Left lung (tissue), 14 donors: ENCODE measurements around the gene RASSF7. TPM values are rescaled to one million over a fixed set of nuclear protein-coding genes. Genes with fewer than 3 reads are reported as not detected.

Source experiments
- ATAC-seq: fragments of 200-7000 bp; cut with Tn5 transposase; one replicate; pipeline ENCODE4 v1.9.1; 2020; ENCODE audit warnings: moderate library complexity
- DNase-seq, 4 donors: peaks; one replicate each; pipeline ENCODE4 v3.0.0-alpha.2; 2013 to 2020
- H3K27ac ChIP-seq, 2 donors: fragments of 200-600 bp; sonication (generic) in 1 of 2; one replicate each; pipeline versions ENCODE4 v1.5.0 to v1.8.0; 2020 to 2021
- H3K27me3 ChIP-seq, 2 donors: fragments of 200-600 bp; sonication (generic) in 1 of 2; one replicate each; pipeline versions ENCODE4 v1.5.0 to v1.8.0; 2020 to 2021
- H3K36me3 ChIP-seq, 2 donors: fragments of 200-600 bp; sonication (generic) in 1 of 2; one replicate each; pipeline versions ENCODE4 v1.5.0 to v1.8.0; 2020 to 2021
- H3K4me1 ChIP-seq, 2 donors: fragments of 200-600 bp; one replicate each; pipeline ENCODE4 v1.8.0; 2021
- H3K4me3 ChIP-seq, 2 donors: fragments of 200-600 bp; sonication (generic) in 1 of 2; one replicate each; pipeline versions ENCODE4 v1.5.0 to v1.8.0; 2020 to 2021; ENCODE audit warnings: mild to moderate bottlenecking in 1 of 2
- H3K9me3 ChIP-seq, 2 donors: fragments of 200-600 bp; sonication (generic) in 1 of 2; one replicate each; pipeline versions ENCODE4 v1.5.0 to v1.8.0; 2020 to 2021
- intact Hi-C, 2 donors: fragments of 100-400 bp; cut with DNase I; formaldehyde crosslinking; loops; one replicate each; pipeline versions ENCODE4 v1.11.2 to v1.14.2; 2022
- long read RNA-seq, 12 donors: library from polyadenylated mRNA in 2 of 12; unstranded in 2 of 12; transcript quantifications; one replicate each; pipeline ENCODE4 v2.0.0 and lab custom pipeline, GENCODE V29; 2019 to 2026
- polyA plus RNA-seq, 6 donors: library from polyadenylated mRNA; unstranded; fragments of 120-200 nt; gene quantifications; one replicate each; pipeline ENCODE4 v1.2.1, GENCODE V29; 2013; ENCODE audit not compliant: insufficient read length in 6 of 6
- total RNA-seq, 2 donors: library from RNA; stranded (reverse); fragmentation: NEBNext Ultra II Directional; extraction: Animal tissue kit (Norgen Biotek cat#: 25700); gene quantifications; one replicate each; pipeline ENCODE4 v1.2.1, GENCODE V29; 2021
- TF ChIP-seq, protein P1 (sequence below), 2 donors: fragments of 200-600 bp; sonication (generic) in 1 of 2; IDR thresholded peaks; one replicate each; pipeline versions ENCODE4 v1.5.0 to v1.8.0; 2021; ENCODE audit warnings: antibody characterized with exemption in 2 of 2
- donor health status: DM: no; HTN: yes; CAD: no.
- donor health status: DM: no; HTN: no; CAD: no.

The RASSF7 gene, protein sequence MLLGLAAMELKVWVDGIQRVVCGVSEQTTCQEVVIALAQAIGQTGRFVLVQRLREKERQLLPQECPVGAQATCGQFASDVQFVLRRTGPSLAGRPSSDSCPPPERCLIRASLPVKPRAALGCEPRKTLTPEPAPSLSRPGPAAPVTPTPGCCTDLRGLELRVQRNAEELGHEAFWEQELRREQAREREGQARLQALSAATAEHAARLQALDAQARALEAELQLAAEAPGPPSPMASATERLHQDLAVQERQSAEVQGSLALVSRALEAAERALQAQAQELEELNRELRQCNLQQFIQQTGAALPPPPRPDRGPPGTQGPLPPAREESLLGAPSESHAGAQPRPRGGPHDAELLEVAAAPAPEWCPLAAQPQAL
- 10 to 100 TPM; 42.1 to 57.2 TPM for total RNA-seq
- 10 to 100 TPM; 17.6 to 31.1 (median 26.3) TPM for polyA plus RNA-seq
- long read RNA-seq, donor 1, transcript RASSF7-201 (4 exons, 1,731 nt) = major isoform, 24 of 101 reads
- long read RNA-seq, donor 1, partial matches to known transcripts = 68 of 101 reads
- long read RNA-seq, donor 1, other reads (novel, unspliced or antisense) = 5 of 101 reads
- long read RNA-seq, donor 2, transcript RASSF7-201 (4 exons, 1,731 nt) = major isoform, 15 of 20 reads
- long read RNA-seq, donor 2, partial matches to known transcripts = 0 of 20 reads
- long read RNA-seq, donor 2, other reads (novel, unspliced or antisense) = 0 of 20 reads
- long read RNA-seq, donor 3, transcript RASSF7-201 (4 exons, 1,731 nt) = major isoform, 6 of 6 reads
- long read RNA-seq, donor 3, partial matches to known transcripts = 0 of 6 reads
- long read RNA-seq, donor 3, other reads (novel, unspliced or antisense) = 0 of 6 reads
- long read RNA-seq, donor 4, transcript RASSF7-201 (4 exons, 1,731 nt) = major isoform, 59 of 119 reads
- long read RNA-seq, donor 4, partial matches to known transcripts = 29 of 119 reads
- long read RNA-seq, donor 4, other reads (novel, unspliced or antisense) = 29 of 119 reads
- long read RNA-seq, donor 5, transcript RASSF7-201 (4 exons, 1,731 nt) = major isoform, 17 of 37 reads
- long read RNA-seq, donor 5, partial matches to known transcripts = 18 of 37 reads
- long read RNA-seq, donor 5, other reads (novel, unspliced or antisense) = 0 of 37 reads
- long read RNA-seq, donor 6, transcript RASSF7-201 (4 exons, 1,731 nt) = major isoform, 7 of 8 reads
- long read RNA-seq, donor 6, partial matches to known transcripts = 0 of 8 reads
- long read RNA-seq, donor 6, other reads (novel, unspliced or antisense) = 0 of 8 reads
- long read RNA-seq, donor 7, transcript RASSF7-201 (4 exons, 1,731 nt) = major isoform, 12 of 21 reads
- long read RNA-seq, donor 7, partial matches to known transcripts = 6 of 21 reads
- long read RNA-seq, donor 7, other reads (novel, unspliced or antisense) = 0 of 21 reads
- long read RNA-seq, donor 8, transcript RASSF7-201 (4 exons, 1,731 nt) = major isoform, 11 of 25 reads
- long read RNA-seq, donor 8, partial matches to known transcripts = 9 of 25 reads
- long read RNA-seq, donor 8, other reads (novel, unspliced or antisense) = 0 of 25 reads
- long read RNA-seq, donor 9 = 0 reads
- long read RNA-seq, donor 10, transcript RASSF7-201 (4 exons, 1,731 nt) = major isoform, 46 of 104 reads
- long read RNA-seq, donor 10, partial matches to known transcripts = 15 of 104 reads
- long read RNA-seq, donor 10, other reads (novel, unspliced or antisense) = 38 of 104 reads
- long read RNA-seq, donor 11, partial matches to known transcripts = 9 of 11 reads
- long read RNA-seq, donor 11, other reads (novel, unspliced or antisense) = 0 of 11 reads
- long read RNA-seq, donor 12, transcript RASSF7-201 (4 exons, 1,731 nt) = major isoform, 10 of 29 reads
- long read RNA-seq, donor 12, partial matches to known transcripts = 19 of 29 reads
- long read RNA-seq, donor 12, other reads (novel, unspliced or antisense) = 0 of 29 reads

DNA sequence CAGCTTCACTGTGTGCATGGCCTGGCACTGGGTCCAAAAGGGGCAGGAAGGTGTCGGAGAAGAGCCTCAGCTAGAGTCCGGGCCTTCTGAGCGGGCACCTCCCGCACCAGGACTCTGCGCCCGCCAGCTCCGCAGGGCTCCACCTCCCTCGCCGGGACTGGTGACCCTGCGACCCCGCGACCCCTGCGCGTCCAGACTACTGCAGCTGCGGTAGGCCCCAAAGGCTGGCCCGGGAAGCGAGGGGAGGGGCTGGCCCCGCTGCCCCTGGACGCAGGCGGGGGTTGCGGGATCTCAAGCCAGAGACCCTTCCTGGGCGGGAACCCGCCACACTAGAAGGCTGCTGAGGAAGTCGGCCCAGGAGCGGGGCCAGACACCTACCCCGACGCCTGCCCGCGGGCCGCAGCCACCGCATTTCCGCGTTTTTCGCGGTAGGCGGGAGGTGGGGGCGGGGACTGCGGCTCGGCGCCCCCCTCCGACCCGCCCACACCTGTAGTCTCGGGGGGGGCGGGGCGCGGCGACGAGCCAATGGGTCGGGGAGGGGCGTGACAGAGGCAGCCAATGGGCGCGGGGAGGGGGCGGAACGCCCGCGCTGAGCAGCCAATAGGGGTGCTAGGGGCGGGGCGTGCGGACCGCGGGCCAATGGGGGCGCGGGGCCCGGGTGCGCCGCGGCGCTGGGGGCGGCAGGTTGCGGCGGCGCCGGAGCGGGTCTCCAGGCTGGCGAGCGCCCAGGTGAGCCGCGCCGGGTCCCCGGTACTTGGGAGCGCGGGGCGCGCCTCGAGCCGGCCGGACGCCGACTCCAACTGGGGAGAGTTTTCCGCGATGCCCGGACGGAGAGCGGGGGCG, at the start of gene RASSF7, which contains the start of gene LMNTD2:
RASSF7 (plus strand) TSS at position 666 of the 843 bp plus-strand sequence. CDS start 799 bp downstream, outside the sequence.
LMNTD2 (minus strand) TSS at position 434 of the 843 bp plus-strand sequence; CDS start at position 412, 22 bp downstream.
- DNase-seq (peak in 3 of 4 donors; percentile 87 to 95 (median 92)), ATAC-seq (peak; percentile 89)
- peak within 1 kb of the TSS; percentile 77 to 84 for H3K27ac ChIP-seq
- intact Hi-C loops = no loop called here
- peaks cover 18 to 42% of the 10 kb centered on the region in 2 donors for H3K27me3 ChIP-seq
- H3K4me1 ChIP-seq = peaks cover 7 to 37% of the 10 kb centered on the region in 2 donors
- TF ChIP-seq, protein P1, sequence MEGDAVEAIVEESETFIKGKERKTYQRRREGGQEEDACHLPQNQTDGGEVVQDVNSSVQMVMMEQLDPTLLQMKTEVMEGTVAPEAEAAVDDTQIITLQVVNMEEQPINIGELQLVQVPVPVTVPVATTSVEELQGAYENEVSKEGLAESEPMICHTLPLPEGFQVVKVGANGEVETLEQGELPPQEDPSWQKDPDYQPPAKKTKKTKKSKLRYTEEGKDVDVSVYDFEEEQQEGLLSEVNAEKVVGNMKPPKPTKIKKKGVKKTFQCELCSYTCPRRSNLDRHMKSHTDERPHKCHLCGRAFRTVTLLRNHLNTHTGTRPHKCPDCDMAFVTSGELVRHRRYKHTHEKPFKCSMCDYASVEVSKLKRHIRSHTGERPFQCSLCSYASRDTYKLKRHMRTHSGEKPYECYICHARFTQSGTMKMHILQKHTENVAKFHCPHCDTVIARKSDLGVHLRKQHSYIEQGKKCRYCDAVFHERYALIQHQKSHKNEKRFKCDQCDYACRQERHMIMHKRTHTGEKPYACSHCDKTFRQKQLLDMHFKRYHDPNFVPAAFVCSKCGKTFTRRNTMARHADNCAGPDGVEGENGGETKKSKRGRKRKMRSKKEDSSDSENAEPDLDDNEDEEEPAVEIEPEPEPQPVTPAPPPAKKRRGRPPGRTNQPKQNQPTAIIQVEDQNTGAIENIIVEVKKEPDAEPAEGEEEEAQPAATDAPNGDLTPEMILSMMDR (IDR thresholded peaks at IDR 0.05) = no peak
- no peaks in the 10 kb centered on the region for H3K9me3 ChIP-seq
- peaks cover 0 to 13% of the 10 kb centered on the region in 2 donors for H3K36me3 ChIP-seq
- H3K4me3 ChIP-seq = peak within 1 kb of the TSS; percentile 84 to 89

- DNase-seq = no peak
- TF ChIP-seq, protein P1 (IDR thresholded peaks at IDR 0.05) = no peak
- Histone ChIP-seq H3K9me3 (peaks cover 0 to 8% of the 10 kb centered on the region in 2 donors), H3K27me3 (no peaks in the 10 kb centered on the region), H3K36me3 (peaks cover 0 to 50% of the 10 kb centered on the region in 2 donors), H3K27ac (no peak overlapping the region), H3K4me3 (no peak overlapping the region), H3K4me1 (peaks cover 2 to 3% of the 10 kb centered on the region in 2 donors)
- no peak for ATAC-seq
- intact Hi-C loops = no loop called here
Measured at GRCh38 chr11:512761-513595, 47.8 kb upstream of the RASSF7 start.

- ATAC-seq (no peak), DNase-seq (no peak)
- intact Hi-C loops = no loop called here
- peaks cover 0 to 8% of the 10 kb centered on the region in 2 donors for H3K9me3 ChIP-seq
- H3K27me3 ChIP-seq = no peaks in the 10 kb centered on the region
- TF ChIP-seq, protein P1 (IDR thresholded peaks at IDR 0.05) = no peak
- no peak overlapping the region for H3K27ac ChIP-seq
- H3K4me3 ChIP-seq = no peak overlapping the region
- H3K36me3 ChIP-seq = peaks cover 0 to 37% of the 10 kb centered on the region in 2 donors
- peaks cover 0 to 9% of the 10 kb centered on the region in 2 donors for H3K4me1 ChIP-seq
Measured at GRCh38 chr11:514606-515005, 46.2 kb upstream of the RASSF7 start.
